Measurements from ENCODE around the gene UNC13C. TPM values are rescaled to one million over a fixed set of nuclear protein-coding genes. Genes with fewer than 3 reads are reported as not detected.

Gene UNC13C
- polyA plus RNA-seq, 1 of the 3 experiments (the other 2 are of a cell fraction), result not detected

- no peak for DNase-seq
- Histone ChIP-seq H2AFZ (ENCODE audit: low read depth) (no peak overlapping the region), H3K9ac (no peak overlapping the region), H3K4me3 (ENCODE audit: low read depth in 2 of 2, low read length in 1 of 2) (no peak overlapping the region), H3F3A (replicated peaks; ENCODE audit: insufficient read depth) (no peaks in the 10 kb centered on the region), H3K27me3 (ENCODE audit: insufficient read depth) (no peaks in the 10 kb centered on the region), H4K20me1 (ENCODE audit: insufficient read depth) (no peaks in the 10 kb centered on the region), H3K4me1 (ENCODE audit: control insufficient read depth in 1 of 2, insufficient read depth in 2 of 2, low read depth in 1 of 2, low read length in 1 of 2) (no peaks in the 10 kb centered on the region), H3K9me3 (no peaks in the 10 kb centered on the region), H3K4me2 (no peak overlapping the region), H3K9me2 (no peaks in the 10 kb centered on the region), H3K27ac (ENCODE audit: low read depth in 2 of 2, low read length in 1 of 2) (no peak overlapping the region), H3K36me3 (replicated peaks in 1 of 2; ENCODE audit: control insufficient read depth in 1 of 2, insufficient read depth in 2 of 2, low read length in 1 of 2) (no peaks in the 10 kb centered on the region), H3K79me2 (ENCODE audit: insufficient read depth) (no peaks in the 10 kb centered on the region)
- ChIA-PET POLR2A (interaction anchor here (0.5 kb wide), 1 partner anchor 49 kb away, joined by 3 read pairs; no protein-coding TSS in a partner anchor), CTCF (interaction anchor here (1.1 kb wide), 1 partner anchor 48 kb away, joined by 3 read pairs; no protein-coding TSS in a partner anchor)
- TF ChIP-seq RAD21 (IDR thresholded peaks at IDR 0.05; ENCODE audit: low read length), result no peak
- TF ChIP-seq MEF2A (IDR thresholded peaks at IDR 0.05; ENCODE audit: borderline replicate concordance, low read depth), result no peak
- no peak for TF ChIP-seq USF2 (IDR thresholded peaks at IDR 0.05; ENCODE audit: borderline replicate concordance, low read depth, low read length)
- TF ChIP-seq FOSL2 (IDR thresholded peaks at IDR 0.05; ENCODE audit: borderline replicate concordance, low read depth), result no peak
- 2% methylated on average over 3 of the region's 3 CpGs for WGBS (ENCODE audit: low lambda C conversion rate)
Observed at GRCh38 chr15:54033869-54034458, 55.7 kb downstream of the UNC13C start.

- TF ChIP-seq SIN3A (IDR thresholded peaks at IDR 0.05; ENCODE audit: borderline replicate concordance, low read depth, low read length), result no peak
- TF ChIP-seq YY1 (IDR thresholded peaks at IDR 0.05; ENCODE audit: low read depth), result no peak
- TF ChIP-seq, protein P1, sequence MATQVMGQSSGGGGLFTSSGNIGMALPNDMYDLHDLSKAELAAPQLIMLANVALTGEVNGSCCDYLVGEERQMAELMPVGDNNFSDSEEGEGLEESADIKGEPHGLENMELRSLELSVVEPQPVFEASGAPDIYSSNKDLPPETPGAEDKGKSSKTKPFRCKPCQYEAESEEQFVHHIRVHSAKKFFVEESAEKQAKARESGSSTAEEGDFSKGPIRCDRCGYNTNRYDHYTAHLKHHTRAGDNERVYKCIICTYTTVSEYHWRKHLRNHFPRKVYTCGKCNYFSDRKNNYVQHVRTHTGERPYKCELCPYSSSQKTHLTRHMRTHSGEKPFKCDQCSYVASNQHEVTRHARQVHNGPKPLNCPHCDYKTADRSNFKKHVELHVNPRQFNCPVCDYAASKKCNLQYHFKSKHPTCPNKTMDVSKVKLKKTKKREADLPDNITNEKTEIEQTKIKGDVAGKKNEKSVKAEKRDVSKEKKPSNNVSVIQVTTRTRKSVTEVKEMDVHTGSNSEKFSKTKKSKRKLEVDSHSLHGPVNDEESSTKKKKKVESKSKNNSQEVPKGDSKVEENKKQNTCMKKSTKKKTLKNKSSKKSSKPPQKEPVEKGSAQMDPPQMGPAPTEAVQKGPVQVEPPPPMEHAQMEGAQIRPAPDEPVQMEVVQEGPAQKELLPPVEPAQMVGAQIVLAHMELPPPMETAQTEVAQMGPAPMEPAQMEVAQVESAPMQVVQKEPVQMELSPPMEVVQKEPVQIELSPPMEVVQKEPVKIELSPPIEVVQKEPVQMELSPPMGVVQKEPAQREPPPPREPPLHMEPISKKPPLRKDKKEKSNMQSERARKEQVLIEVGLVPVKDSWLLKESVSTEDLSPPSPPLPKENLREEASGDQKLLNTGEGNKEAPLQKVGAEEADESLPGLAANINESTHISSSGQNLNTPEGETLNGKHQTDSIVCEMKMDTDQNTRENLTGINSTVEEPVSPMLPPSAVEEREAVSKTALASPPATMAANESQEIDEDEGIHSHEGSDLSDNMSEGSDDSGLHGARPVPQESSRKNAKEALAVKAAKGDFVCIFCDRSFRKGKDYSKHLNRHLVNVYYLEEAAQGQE (IDR thresholded peaks at IDR 0.05; ENCODE audit: low read depth, low read length), result no peak
- no peak for TF ChIP-seq FOXM1 (IDR thresholded peaks at IDR 0.05; ENCODE audit: low read depth)
- TF ChIP-seq CHD2 (IDR thresholded peaks at IDR 0.05; ENCODE audit: low read length, partially characterized antibody), result no peak
- TF ChIP-seq POLR2AphosphoS5 (IDR thresholded peaks at IDR 0.05; ENCODE audit: low read depth, low read length), result no peak
- TF ChIP-seq RFX5 (IDR thresholded peaks at IDR 0.05; ENCODE audit: low read length), result no peak
- no peak for TF ChIP-seq TEAD4 (IDR thresholded peaks at IDR 0.05; ENCODE audit: borderline replicate concordance, insufficient read depth)
- no peak for TF ChIP-seq MEF2A (IDR thresholded peaks at IDR 0.05; ENCODE audit: borderline replicate concordance, low read depth)
- TF ChIP-seq MAX (IDR thresholded peaks at IDR 0.05; ENCODE audit: low read depth), result no peak
- TF ChIP-seq RXRA (IDR thresholded peaks at IDR 0.05; ENCODE audit: borderline replicate concordance, low read depth), result no peak
- no peak for TF ChIP-seq FOXJ3 (CRISPR knock-in tag; IDR thresholded peaks at IDR 0.05)
- no peak for TF ChIP-seq FOSL2 (IDR thresholded peaks at IDR 0.05; ENCODE audit: borderline replicate concordance, low read depth)
- TF ChIP-seq TAF1 (IDR thresholded peaks at IDR 0.05; ENCODE audit: borderline replicate concordance, low read depth, low read length), result no peak
- no peak for TF ChIP-seq ELF1 (IDR thresholded peaks at IDR 0.05)
- no peak for TF ChIP-seq MXI1 (IDR thresholded peaks at IDR 0.05; ENCODE audit: low read depth, low read length)
- no peak for TF ChIP-seq GABPA (IDR thresholded peaks at IDR 0.05; ENCODE audit: low read depth)
- no peak for TF ChIP-seq EZH2phosphoT487 (IDR thresholded peaks at IDR 0.05; ENCODE audit: borderline replicate concordance, low read depth)
- TF ChIP-seq USF1 (IDR thresholded peaks at IDR 0.05; ENCODE audit: borderline replicate concordance, low read depth), result no peak
- TF ChIP-seq TCF12 (IDR thresholded peaks at IDR 0.05), result no peak
- H3K79me2 ChIP-seq (ENCODE audit: insufficient read depth), result no peaks in the 10 kb centered on the region
- H3K36me3 ChIP-seq (replicated peaks in 1 of 2; ENCODE audit: control insufficient read depth in 1 of 2, insufficient read depth in 2 of 2, low read length in 1 of 2), result no peaks in the 10 kb centered on the region
- H3K9me3 ChIP-seq, result no peaks in the 10 kb centered on the region
- H3K4me1 ChIP-seq (ENCODE audit: control insufficient read depth in 1 of 2, insufficient read depth in 2 of 2, low read depth in 1 of 2, low read length in 1 of 2), result no peaks in the 10 kb centered on the region
- H2AFZ ChIP-seq (ENCODE audit: low read depth), result no peak overlapping the region
- ChIA-PET POLR2A (no interaction called here), CTCF (no interaction called here)
- no peak overlapping the region for H3K27ac ChIP-seq (ENCODE audit: low read depth in 2 of 2, low read length in 1 of 2)
- H4K20me1 ChIP-seq (ENCODE audit: insufficient read depth), result no peaks in the 10 kb centered on the region
- no peak overlapping the region for H3K9ac ChIP-seq
- DNase-seq, result no peak
- WGBS (ENCODE audit: low lambda C conversion rate), result 8% methylated on average over 7 of the region's 7 CpGs
- H3K4me2 ChIP-seq, result no peak overlapping the region
- H3K9me2 ChIP-seq, result no peaks in the 10 kb centered on the region
- H3K27me3 ChIP-seq (ENCODE audit: insufficient read depth), result no peaks in the 10 kb centered on the region
- H3F3A ChIP-seq (replicated peaks; ENCODE audit: insufficient read depth), result no peaks in the 10 kb centered on the region
- H3K4me3 ChIP-seq (ENCODE audit: low read depth in 2 of 2, low read length in 1 of 2), result no peak overlapping the region
Observed at GRCh38 chr15:54035616-54036015, 57.4 kb downstream of the UNC13C start.
